Fibroblast of skin of right biceps (primary cell): ENCODE data around the gene PFKP.
A peak's percentile ranks its signal among the peaks of the same experiment; 100 is the strongest.

ENCODE experiments used
- DNase-seq: peaks from one replicate; pipeline ENCODE4 v3.0.0-alpha.2; 2013

Gene PFKP

DNA sequence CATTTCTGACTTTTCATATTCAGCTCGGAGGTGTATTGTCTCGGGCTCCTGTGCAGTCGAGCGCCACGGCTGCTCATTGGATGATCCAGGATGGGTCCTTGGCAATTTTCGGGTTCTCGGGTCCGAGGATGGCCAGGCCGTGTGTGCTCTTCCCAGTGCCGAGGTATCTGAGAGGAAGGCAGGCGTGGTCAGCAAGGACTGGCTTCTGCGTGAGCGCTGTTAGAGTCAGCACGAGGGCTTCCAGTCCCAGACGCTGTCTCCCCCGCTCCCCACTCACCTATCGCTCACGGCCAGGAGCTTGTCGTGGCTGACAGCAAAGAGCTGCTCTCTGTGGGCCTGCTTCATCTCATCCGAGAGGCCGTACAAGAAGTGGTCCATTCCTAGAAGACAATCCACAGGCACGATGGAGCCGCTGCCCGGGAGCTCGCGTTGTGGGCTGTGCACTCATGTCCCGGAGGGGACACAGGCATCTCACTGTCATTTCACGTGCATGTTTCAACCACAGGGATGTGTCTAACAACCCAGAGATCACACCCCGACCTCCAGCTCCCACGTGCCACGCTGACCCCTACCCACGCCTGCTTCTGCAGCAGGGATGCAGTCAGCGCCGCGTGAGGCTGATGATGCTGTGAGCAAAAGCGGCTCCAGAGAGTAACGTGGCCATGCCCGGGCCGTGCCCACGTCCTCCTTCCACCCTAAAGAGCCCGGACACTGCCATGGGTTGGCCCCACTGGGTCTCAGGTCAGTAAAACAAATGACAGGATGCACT is 70.8 kb downstream of the PFKP start:
- DNase-seq, result no peak

DNA sequence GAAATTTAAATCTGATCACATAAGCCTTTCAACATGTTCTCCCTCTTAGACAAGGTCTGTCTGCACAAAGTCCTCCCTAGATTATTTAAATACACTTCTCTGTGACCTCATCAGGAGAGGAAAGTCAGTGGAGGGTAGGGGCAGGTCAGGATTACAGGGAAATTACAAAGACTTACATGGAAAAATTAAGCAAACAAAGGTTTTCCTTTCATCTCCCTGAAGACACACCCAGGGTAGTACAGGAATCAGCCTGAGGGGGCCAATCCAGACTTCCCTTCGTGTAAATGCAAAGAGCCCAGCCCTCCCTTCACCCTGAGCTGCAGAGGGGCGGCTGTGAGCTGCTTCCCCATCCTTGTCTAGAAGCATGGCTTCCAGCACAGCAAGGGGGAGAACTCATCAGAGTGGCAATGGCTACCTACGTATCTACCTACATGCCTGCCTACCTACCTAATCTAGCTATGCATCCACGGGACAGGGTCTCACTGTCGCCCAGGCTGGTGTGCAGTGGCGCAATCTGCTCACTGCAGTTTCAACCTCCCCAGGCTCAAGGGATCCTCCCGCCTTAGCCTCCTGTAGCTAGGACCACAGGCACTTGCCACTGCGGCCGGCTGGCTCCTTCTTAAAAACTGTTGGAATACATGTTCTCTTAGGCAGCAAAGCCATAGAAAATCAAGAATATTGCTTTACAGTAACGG is 72.0 kb downstream of the PFKP start:
- DNase-seq, result no peak

GRCh38 chr10:3140280-3140679 is 72.9 kb downstream of the PFKP start:
- DNase-seq, result no peak

- DNase-seq, result peak; percentile 16
Observed at GRCh38 chr10:3141351-3142005, 74.1 kb downstream of the PFKP start.

DNA sequence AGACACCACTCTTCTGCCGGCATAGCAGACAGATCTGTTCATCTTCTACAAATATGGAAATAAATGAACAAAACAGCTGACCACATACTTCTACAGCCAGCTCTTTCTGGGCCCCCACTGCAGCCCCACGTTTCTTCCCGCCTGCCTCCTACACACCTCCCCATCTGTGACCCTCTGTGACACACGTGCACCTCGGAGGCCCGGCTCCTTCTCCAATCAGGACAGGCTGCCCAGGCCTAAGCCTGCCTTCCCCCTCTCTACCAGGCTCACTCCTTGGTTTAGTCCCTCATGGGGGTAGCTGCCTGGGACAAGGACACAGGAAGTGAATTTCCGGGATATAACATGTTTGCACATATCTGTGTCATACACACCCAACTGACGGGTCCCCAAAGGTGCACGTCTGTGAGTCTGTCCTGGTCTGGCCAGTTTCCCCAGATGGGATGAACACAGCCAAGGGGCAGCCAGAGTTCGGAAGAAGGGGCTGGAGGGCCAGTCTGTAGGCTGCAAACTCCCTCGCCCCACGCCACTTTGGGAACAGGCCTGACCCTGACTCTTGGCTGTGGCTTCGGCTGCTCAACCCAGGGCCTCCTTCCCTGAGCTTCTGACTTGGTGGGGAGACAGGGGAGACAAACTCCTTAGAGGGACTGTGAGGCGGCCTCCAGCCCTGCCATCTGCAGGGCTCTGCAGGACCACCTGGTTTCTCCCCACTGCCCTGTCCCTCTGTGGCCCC is 75.0 kb downstream of the PFKP start:
- no peak for DNase-seq

DNA sequence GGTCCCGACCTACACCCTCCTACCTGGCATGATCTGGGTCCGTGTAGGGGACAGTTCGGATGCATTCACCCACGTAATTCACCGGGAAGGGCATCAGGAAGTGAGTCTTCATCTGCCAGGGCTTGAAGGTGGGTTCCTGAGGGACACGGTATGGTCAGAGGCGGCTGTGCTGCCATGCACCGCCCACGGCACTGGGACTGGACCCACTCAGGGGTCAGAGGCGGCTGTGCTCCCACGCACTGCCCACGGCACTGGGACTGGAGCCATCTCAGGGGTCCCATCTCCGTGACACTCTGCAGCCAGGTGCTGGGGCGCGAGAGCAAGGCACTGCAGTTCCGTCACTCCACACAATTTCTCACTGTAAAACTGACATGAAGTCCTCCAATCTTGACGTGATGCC is 76.0 kb downstream of the PFKP start:
- no peak for DNase-seq

DNA sequence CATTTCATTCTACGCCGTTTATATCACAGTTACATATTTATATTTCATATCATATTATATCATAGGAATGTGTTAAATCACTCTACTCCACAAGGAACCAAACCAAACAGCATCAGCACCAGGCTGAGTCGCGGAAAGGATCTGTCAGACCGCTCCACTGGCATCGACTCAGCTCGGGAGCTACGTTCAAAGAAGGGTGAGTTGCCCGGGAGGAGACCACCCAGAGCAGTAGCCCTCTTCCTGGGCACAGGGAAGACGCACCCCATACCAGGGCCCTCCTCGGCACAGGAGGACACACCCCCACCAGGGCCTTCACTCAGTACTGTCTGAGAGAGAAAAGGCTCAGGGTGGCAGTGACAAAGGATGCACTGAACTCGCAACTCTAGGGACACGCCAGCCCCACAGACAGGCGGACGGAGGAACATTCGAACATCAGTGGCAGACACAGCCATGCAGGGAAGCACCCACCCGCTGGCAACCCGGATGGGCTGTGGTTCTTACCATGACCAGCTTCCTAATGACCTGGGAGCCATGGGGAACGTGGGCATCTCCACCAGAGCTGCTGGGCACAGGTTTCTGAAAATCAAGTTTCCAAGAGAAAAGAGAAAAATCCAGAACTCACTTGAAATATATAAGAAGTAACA is 76.6 kb downstream of the PFKP start:
- no peak for DNase-seq

GRCh38 chr10:3145366-3145765 is 78.0 kb downstream of the PFKP start:
- DNase-seq, result no peak

DNA sequence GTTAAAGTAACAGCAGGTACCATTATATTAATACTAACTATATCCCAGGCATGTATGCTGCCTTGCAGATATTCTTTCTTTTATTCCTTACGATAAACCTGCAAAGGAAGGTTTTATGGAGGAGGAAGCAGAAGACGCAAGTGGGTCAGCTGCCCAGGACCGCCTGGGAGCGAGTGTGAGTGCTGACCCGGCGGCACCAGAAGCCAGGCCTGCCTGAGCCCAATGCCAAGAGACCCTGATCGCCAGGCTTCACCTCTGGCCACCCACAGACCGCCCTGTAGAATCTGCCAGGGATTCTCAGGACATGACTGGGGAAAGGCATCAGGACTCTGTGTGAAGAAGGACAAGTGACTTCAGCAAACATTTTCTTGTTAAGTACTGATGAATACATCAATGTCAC is 78.9 kb downstream of the PFKP start:
- DNase-seq, result no peak

- no peak for DNase-seq
Observed at GRCh38 chr10:3147117-3147820, 79.9 kb downstream of the PFKP start.

DNA sequence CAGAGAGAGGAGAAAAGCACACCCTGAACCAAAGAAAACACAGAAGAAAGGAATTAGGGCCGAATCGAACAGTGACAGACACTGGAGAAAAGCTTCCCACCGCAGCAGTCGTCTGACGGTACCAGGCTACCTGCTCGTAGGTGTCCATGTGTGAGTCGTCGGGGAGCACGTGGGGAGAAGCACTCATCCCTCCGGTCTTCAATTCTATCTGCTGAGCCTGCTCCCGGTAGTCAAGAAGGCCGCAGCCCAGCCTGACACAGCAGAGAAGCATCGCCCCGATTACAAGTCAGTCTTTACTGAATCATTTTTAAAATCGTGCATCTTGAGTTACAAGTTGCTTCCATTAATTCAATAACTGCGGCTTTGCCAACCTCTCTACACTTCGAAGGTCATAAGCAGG is 80.7 kb downstream of the PFKP start:
- no peak for DNase-seq

GRCh38 chr10:3148994-3149393 is 81.6 kb downstream of the PFKP start:
- no peak for DNase-seq

DNA sequence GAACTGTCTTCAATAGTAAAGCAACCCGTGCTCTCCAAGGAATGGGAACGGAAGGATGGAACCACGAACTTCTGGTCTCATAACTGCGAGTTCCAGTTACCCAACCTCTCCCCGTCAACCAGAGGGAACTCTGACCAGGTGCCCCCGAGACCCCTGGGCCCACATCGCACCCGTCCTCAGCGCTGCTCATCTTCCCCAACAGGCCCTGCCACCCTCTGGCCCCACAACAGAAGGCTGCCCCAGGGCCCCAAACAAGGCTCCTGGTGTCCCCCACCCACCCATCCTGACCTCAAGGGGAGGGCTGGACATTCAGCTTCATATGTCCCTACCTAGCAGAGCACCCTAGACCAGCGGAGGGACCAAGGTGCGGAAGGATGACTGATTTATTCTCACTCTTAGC is 82.6 kb downstream of the PFKP start:
- no peak for DNase-seq

DNA sequence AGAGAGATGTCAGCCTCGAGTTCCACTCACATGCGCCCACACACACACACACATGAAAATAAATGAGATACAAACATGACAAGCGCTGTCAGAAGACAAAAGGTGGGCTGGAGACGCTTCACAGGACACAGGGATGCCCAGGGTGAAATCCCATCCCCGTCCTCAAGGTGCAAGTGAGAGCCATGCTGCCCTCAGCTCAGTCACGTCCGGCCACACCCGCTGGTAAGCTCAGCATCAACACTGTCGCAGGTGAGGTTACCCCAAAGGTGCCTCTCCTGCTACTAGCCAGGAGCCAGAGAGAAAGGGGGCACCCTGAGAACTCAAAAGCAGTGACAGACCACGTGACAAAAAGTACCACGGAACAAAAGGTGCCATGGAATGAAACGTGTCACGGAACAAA is 83.0 kb downstream of the PFKP start:
- no peak for DNase-seq

GRCh38 chr10:3150961-3151360 is 83.6 kb downstream of the PFKP start:
- DNase-seq, result no peak

DNA sequence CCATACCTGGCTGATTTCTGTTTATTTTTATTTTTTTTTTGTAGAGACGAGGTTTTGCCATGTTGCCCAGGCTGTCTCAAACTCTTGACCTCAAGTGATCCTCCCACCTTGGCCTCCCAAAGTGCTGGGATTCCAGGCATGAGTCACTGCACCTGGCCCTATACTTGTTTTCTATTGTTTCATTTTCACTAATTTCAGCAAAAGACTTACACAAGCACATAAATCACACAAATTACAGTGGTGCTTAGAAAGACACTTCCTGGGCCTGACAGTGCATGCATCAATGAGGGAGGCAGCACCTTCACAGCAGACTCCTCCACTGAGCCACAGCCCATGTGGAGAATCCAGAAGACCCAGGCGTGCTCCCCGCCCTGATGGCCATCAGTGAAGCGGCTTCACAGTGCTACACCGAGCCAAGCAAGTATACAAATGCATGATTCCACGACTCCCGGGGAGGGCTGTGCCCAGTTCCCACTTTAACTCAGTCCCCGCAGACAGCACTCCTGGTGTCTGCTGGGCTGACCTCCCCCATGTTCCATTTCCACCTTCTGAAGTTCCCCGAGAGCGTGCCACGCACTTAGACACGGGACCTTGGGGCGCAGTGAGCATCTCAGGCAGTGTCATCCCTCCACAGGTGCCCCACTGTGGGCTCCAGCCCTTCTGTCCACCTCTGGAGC is 84.7 kb downstream of the PFKP start:
- no peak for DNase-seq

- no peak for DNase-seq
Observed at GRCh38 chr10:3152566-3152935, 85.2 kb downstream of the PFKP start.

DNA sequence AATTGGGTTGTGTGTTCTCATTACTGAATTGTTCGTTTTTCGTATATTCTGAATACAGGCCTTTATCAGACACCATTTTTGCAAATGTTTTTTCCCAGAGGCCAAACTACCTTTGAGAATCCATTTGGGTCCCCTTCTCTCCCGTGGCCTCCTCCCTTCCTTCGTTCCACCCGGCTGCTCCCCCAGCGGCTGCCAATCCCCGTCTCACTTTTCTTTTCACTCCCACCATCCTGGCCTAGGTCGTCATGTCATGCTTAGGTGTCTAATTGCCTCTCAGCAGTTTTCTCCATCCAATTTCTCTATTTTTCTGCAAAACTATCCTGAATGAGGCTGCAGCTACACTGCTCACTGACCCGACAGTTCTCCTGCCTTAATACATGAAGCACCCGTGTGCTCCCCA is 87.3 kb downstream of the PFKP start:
- DNase-seq, result no peak

DNA sequence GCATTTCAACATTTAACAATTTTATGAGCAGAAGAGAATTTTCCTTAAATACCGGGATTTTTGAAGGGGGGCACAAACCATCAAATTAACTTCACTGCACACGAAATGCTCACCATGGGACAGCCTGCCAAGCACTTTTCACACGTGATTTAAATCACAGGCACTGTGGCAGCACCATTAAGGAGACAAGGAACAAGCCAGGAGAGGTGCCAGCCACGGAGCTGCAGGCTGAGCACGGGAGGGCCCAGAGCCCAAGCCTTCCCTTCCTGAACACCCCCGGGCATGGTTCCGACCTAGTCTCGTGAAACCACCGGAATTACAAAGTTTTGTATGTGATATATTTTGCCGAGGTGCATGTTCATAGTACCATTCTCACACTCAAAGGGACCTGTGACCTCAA is 91.8 kb downstream of the PFKP start:
- no peak for DNase-seq

DNA sequence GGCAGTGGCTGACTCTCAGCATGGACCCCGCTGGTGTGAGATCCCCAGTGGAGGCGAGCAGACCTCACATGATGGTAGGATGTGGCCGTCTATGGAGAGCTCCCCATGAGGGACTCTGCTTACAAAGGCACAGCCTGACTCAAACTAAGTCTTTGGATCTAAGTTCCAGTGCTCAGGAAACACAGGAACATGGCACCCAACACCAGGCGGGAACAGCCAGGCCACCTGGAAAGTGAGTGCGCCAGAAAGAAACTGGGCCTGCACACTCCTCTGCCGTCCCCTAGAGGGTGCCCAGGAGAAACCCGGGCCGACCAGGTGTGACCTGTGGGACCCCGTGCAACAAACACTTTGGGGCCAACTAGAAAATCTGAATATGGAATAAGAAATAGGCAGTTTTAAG is 95.2 kb downstream of the PFKP start:
- no peak for DNase-seq

DNA sequence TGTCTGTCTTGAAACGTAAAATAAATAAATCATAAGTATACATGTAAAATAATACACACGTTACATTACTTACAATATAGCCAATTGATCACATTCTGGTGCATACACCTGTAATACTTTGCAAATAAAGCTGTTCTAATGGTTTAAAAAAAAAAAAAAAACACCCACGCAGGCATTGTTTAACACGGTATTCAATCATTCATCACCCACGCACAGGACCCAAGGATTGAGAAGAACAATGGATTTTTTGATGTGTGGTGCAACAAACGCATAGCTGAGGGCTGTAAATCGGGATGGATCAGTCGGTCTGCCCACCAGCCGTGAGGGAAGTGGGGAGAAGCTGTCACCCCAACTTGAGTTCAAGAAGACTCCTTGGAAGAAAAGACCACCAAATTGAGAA is 96.5 kb downstream of the PFKP start:
- no peak for DNase-seq

- no peak for DNase-seq
Observed at GRCh38 chr10:3165196-3165595, 97.8 kb downstream of the PFKP start.
